Activated CD4-positive, alpha-beta T cell treated with anti-CD3 and anti-CD28 coated beads, Interleukin-2, amount 50 U/mL, for 4 hours (primary cell): Measurements from ENCODE around the gene KLC4.
A peak's percentile ranks its signal among the peaks of the same experiment; 100 is the strongest.
"Not testable (repeated sequence)": the region's sequence is repeated elsewhere in the genome, so short reads cannot be mapped to it uniquely, and the experiment has no call there.

Experiments
- DNase-seq, 2 experiments: peaks; one replicate each; pipeline ENCODE4 v3.0.0-alpha.2; 2020

Gene KLC4

GRCh38 chr6:43074847-43075669 lies 15.6 kb downstream of the KLC4 start:
- no peak for DNase-seq

GRCh38 chr6:43075670-43076463 lies 16.4 kb downstream of the KLC4 start, which contains the start of gene PTK7:
TSS of gene PTK7 (plus strand) at chr6:43076314. CDS start at chr6:43076489, 175 bp downstream.
- DNase-seq: peak in 1 of 2 experiments; percentile 13

DNA sequence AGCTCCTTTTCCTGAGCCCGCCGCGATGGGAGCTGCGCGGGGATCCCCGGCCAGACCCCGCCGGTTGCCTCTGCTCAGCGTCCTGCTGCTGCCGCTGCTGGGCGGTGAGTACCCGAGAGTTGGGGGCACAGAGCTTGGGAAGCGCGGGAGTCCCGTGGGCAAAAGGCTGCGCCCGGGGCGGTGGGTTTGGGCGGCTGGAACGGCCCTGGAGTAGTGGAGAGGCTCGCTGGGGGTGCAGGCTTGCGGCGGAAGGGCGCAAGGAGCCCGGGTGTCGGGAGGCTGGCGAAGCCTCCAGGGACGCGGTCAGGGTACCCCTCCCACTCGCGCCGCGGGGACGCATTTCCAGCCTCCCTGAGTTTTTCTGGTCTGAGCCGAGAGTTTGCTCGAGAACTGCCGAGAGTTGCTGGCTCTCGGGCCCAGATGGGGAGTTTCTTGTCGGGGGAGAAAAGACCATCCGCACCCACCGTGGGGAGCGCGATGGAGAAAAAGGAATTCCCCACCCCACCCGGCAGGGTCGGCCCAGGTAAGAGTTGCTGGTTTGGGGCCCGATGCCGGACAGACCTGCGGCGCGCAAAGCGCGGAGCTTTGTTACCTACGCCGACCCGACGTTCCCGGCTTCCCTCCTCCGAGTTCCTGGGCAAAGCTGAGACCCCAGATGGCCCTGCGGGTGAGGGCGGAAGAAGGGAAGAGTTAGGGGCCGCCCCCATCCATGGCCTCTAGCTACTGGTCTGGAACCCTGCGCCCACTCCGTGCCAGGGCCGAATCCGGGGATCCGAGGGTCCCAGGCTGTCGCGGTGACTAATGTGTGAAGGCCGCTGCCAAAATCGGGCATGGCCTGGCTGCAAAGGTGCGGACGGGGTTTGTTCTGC lies 17.3 kb downstream of the KLC4 start:
- no peak for DNase-seq

DNA sequence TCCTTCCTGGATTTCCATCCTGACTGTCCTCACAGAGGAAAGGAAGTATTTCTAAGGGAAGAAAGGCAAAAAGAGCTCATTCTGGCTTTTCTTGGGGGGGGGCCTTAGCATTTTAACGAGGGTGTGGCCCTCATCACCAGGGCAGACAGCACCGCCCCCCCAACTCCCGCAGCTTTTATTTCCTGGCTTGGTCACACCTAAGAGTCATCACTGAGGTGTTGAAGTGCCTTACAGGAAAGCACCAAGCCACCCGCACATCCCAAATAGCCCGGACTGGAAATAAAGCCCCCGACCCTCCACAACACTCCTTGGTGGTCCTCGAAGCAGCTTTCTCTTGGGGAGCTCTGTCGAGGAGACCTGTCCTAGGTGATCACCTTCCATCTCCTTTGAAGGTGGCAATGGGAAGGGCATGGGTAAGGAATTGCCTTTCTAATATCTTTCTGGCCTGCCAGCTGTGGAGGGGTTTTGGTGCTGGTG lies 17.9 kb downstream of the KLC4 start:
- DNase-seq: no peak

GRCh38 chr6:43077981-43078511 lies 18.6 kb downstream of the KLC4 start:
- no peak for DNase-seq

GRCh38 chr6:43078691-43079090 lies 19.3 kb downstream of the KLC4 start:
- no peak for DNase-seq

DNA sequence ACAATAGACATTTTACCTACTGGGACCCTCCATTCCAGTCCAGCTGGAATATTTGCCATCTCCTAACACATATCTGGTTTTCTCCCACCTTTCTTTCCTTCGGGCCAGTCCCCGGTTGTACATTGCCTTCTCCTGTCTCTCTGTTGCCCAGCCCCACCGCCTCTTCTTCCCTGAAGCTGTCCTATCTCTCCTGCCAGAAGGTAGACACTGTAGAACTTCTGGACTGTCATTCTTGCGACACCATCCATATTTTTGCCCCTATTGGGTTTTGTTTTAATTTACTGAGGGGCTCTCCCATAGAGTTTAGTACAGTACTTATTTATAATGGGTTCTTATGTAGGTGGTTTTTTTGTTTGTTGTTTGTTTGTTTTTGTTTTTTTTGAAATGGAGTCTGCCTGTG lies 21.6 kb downstream of the KLC4 start:
- DNase-seq: no peak

DNA sequence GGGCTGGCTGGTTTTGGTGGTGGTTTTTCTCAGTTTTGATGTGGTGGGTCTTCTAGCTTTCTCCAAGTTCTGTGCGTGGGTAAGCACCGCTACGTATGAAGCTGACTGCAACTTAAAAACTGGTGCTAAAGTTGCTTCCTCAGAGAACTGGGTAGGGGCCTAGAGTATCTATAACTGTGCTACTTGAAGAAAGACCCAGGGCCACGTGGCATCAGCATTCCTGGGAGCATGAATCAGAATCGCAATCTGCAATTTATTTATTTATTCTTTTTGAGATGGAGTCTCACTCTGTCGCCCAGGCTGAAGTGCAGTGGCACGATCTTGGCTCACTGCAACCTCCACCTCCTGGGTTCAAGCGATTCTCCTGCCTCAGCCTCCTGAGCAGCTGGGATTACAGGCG lies 22.5 kb downstream of the KLC4 start:
- DNase-seq: not testable (repeated sequence)

DNA sequence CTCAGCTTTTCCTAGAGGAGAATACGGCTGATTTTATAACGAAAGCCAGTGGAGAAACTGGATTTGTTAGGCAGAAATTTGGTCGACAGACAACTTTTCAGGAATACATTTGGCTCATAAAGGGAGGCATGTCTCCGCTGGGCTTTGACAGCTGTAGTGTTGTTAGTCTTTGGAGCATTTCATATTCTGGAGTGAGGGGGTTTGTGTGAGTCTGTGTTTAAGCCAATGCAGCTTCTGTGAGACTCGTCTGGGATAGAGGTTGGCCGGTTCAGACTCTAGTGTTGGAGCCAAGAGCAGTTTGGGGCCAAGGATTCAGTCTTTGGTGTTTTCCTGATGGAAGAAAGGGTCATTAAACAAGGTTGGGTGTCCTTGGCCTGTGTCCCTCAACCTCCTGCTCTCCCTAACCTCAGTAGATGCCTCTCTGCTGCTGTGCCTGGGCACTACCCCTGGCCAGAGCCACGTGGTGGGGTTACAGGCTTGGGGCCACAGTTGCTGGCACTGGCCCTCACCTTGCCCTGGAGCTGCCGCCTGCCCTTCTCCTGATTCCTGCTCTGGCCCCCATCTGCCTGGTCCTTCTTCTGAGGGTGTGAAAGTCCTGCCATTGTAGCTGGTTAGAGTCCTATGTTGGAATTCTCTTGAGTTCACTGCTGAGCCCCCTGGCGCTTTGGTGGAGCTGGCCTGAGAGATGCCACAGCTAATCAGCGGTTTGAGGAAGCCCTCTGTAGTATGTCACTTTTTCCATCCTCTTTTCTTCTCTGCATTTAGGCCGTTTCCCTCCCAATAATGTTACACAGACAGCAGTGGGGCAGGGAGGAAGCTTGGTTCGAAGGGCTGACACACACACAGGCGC lies 23.6 kb downstream of the KLC4 start:
- DNase-seq: no peak

- DNase-seq: no peak
Observed at GRCh38 chr6:43086022-43086658, 26.7 kb downstream of the KLC4 start.

- DNase-seq: no peak
Observed at GRCh38 chr6:43088654-43089056, 29.2 kb downstream of the KLC4 start.

DNA sequence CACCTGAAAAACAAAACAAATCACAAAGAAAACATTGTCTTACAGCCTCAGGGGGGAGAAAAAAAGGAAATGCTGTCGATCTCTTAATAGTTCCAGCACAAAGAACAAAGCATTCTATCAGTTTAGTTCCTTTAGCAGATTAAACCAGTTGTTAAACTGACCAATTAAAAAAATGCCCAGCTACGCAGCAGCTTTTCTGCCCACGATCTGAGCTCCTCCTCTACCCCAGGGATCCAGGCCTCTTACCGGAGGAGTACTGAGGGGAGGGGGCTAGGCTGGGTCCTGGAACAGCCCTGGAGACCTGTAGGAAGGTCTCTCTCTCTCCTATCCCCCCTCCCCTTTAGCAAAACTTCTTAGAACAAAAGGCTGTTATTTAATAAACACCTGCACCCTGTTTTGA lies 30.0 kb downstream of the KLC4 start:
- no peak for DNase-seq

DNA sequence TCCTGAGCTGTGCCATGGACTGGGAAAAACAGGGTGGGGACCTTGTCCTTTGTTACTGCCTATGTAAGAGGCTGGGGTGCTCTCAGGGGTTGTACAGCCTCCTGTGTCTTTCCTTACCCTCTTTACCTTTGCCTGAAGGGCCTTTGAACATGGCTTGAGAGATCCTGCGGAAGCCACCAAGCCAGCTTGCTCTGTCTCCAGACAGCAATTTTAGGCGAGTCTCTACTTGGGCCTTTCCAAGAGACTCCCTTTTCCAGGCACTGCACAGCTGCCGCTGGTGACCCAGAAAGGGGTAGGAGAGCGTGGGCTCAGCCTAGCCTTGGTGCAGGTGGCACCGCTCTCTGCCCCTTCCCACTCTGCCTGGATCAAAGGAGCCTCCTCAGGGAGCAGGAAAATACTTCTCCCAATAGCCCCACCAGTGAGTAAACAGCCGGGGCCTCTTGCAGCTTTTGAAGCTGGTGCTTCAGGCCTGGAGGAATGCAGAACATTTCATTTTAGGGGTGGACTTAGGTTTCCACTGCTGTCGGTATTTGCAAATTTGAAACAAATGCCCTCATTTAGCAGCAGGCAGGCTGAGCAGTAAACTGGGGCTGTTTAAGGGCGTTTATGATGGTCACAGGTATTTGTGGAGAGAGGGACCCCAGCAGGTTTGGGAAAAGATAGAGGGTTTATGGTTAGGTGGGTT lies 30.6 kb downstream of the KLC4 start:
- DNase-seq: no peak

- no peak for DNase-seq
Observed at GRCh38 chr6:43090559-43090956, 31.1 kb downstream of the KLC4 start.

- DNase-seq: no peak
Observed at GRCh38 chr6:43091020-43091419, 31.6 kb downstream of the KLC4 start.

DNA sequence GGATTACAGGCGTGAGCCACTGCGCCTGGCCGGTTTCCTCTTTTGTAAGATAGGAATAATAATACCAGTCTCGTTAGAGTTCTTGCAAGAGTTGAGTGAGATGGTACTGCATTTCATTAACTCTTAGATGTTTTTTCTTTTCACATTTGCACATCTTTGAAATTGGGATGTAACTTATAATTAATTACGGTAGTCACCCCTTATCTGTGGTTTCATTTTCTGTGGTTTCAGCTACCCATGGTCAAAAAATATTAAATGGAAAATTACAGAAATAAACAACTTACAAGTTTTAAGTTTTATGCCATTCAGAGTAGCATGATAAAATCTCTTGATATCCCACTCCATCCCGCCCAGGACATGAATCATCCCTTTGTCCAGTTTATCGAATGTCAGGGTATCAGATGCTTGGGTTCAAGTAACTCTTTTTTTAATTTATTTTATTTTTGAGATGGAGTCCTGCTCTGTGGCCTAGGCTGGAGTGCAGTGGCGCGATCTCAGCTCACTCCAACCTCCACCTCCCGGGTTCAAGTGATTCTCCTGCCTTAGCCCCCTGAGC lies 32.1 kb downstream of the KLC4 start:
- no peak for DNase-seq

DNA sequence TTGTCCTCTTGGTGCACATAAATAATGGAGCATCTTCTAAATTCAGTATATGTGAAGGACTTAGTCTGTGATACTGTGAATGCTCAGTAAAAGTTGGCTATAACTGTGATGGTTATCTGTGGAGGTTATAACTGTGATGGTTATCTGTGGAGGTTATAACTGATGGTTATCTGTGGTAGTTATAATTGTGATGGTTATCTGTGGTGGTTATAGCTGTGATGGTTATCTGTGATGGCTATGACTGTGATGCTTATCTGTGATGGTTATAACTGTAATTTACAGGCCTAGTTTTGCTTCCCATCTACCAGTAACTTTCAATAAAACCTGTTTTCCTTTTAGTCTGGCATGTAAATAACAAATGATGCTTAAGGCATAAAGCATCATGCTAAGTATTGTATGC lies 33.2 kb downstream of the KLC4 start:
- DNase-seq: no peak

- no peak for DNase-seq
Observed at GRCh38 chr6:43093436-43094289, 34.2 kb downstream of the KLC4 start.

GRCh38 chr6:43095939-43096338 lies 36.5 kb downstream of the KLC4 start:
- DNase-seq: no peak
